Left lung (tissue), 10 donors: ENCODE data around the gene SEMA6A. TPM values are rescaled to one million over a fixed set of nuclear protein-coding genes. Genes with fewer than 3 reads are reported as not detected.

Source experiments
- ATAC-seq: fragments of 200-7000 bp; cut with Tn5 transposase; one replicate; pipeline ENCODE4 v1.9.1; 2020; ENCODE audit warnings: moderate library complexity
- DNase-seq, 4 donors: peaks; one replicate each; pipeline ENCODE4 v3.0.0-alpha.2; 2013 to 2020
- H3K27ac ChIP-seq, 2 donors: fragments of 200-600 bp; sonication (generic) in 1 of 2; one replicate each; pipeline versions ENCODE4 v1.5.0 to v1.8.0; 2020 to 2021
- H3K27me3 ChIP-seq, 2 donors: fragments of 200-600 bp; sonication (generic) in 1 of 2; one replicate each; pipeline versions ENCODE4 v1.5.0 to v1.8.0; 2020 to 2021
- H3K36me3 ChIP-seq, 2 donors: fragments of 200-600 bp; sonication (generic) in 1 of 2; one replicate each; pipeline versions ENCODE4 v1.5.0 to v1.8.0; 2020 to 2021
- H3K4me1 ChIP-seq, 2 donors: fragments of 200-600 bp; one replicate each; pipeline ENCODE4 v1.8.0; 2021
- H3K4me3 ChIP-seq, 2 donors: fragments of 200-600 bp; sonication (generic) in 1 of 2; one replicate each; pipeline versions ENCODE4 v1.5.0 to v1.8.0; 2020 to 2021; ENCODE audit warnings: mild to moderate bottlenecking in 1 of 2
- H3K9me3 ChIP-seq, 2 donors: fragments of 200-600 bp; sonication (generic) in 1 of 2; one replicate each; pipeline versions ENCODE4 v1.5.0 to v1.8.0; 2020 to 2021
- CTCF ChIP-seq, 2 donors: fragments of 200-600 bp; sonication (generic) in 1 of 2; IDR thresholded peaks; one replicate each; pipeline versions ENCODE4 v1.5.0 to v1.8.0; 2021; ENCODE audit warnings: antibody characterized with exemption in 2 of 2
- intact Hi-C, 2 donors: fragments of 100-400 bp; cut with DNase I; formaldehyde crosslinking; loops; one replicate each; pipeline versions ENCODE4 v1.11.2 to v1.14.2; 2022
- polyA plus RNA-seq, 6 donors: library from polyadenylated mRNA; unstranded; fragments of 120-200 nt; gene quantifications; one replicate each; pipeline ENCODE4 v1.2.1, GENCODE V29; 2013; ENCODE audit not compliant: insufficient read length in 6 of 6
- total RNA-seq, 2 donors: library from RNA; stranded (reverse); fragmentation: NEBNext Ultra II Directional; extraction: Animal tissue kit (Norgen Biotek cat#: 25700); gene quantifications; one replicate each; pipeline ENCODE4 v1.2.1, GENCODE V29; 2021
- donor health status: DM: no; HTN: yes; CAD: no.
- donor health status: DM: no; HTN: no; CAD: no.

Gene SEMA6A
- total and polyA plus RNA-seq, 8 donors: 15.3 to 45.8 (median 39.6) TPM

- intact Hi-C loops: no loop called here
- ATAC-seq: no peak
- H3K4me1 ChIP-seq: no peaks in the 10 kb centered on the region
- peaks cover 0 to 8% of the 10 kb centered on the region in 2 donors for H3K9me3 ChIP-seq
- no peak overlapping the region for H3K27ac ChIP-seq
- no peak for TF ChIP-seq CTCF (IDR thresholded peaks at IDR 0.05)
- DNase-seq: no peak
- no peaks in the 10 kb centered on the region for H3K27me3 ChIP-seq
- H3K4me3 ChIP-seq: no peak overlapping the region
- H3K36me3 ChIP-seq: peaks cover 0 to 18% of the 10 kb centered on the region in 2 donors
These were observed 109.2 kb downstream of the SEMA6A start for GRCh38 chr5:116465411-116465810.

- no peak for TF ChIP-seq CTCF (IDR thresholded peaks at IDR 0.05)
- Histone ChIP-seq H3K9me3 (peaks cover 0 to 8% of the 10 kb centered on the region in 2 donors), H3K4me3 (no peak overlapping the region), H3K27ac (no peak overlapping the region), H3K4me1 (no peaks in the 10 kb centered on the region), H3K27me3 (no peaks in the 10 kb centered on the region), H3K36me3 (peaks cover 0 to 18% of the 10 kb centered on the region in 2 donors)
- no peak for DNase-seq
- ATAC-seq: no peak
- intact Hi-C loops: no loop called here
These were observed 110.4 kb downstream of the SEMA6A start for GRCh38 chr5:116464144-116464708.

- Histone ChIP-seq H3K4me1 (no peaks in the 10 kb centered on the region), H3K27me3 (no peaks in the 10 kb centered on the region), H3K36me3 (peaks cover 0 to 13% of the 10 kb centered on the region in 2 donors), H3K4me3 (no peak overlapping the region), H3K27ac (no peak overlapping the region), H3K9me3 (no peaks in the 10 kb centered on the region)
- TF ChIP-seq CTCF (IDR thresholded peaks at IDR 0.05): no peak
- intact Hi-C loops: no loop called here
- no peak for ATAC-seq
- DNase-seq: no peak
These were observed 112.1 kb downstream of the SEMA6A start for GRCh38 chr5:116462500-116462899.

GRCh38 chr5:116459301-116459700, 115.3 kb downstream of the SEMA6A start:
- H3K4me1 ChIP-seq: peaks cover 0 to 11% of the 10 kb centered on the region in 2 donors
- no peaks in the 10 kb centered on the region for H3K27me3 ChIP-seq
- H3K9me3 ChIP-seq: no peaks in the 10 kb centered on the region
- ATAC-seq: no peak
- TF ChIP-seq CTCF (IDR thresholded peaks at IDR 0.05): no peak
- DNase-seq: no peak
- H3K4me3 ChIP-seq: no peak overlapping the region
- intact Hi-C loops: no loop called here
- no peak overlapping the region for H3K27ac ChIP-seq
- H3K36me3 ChIP-seq: no peaks in the 10 kb centered on the region

- H3K9me3 ChIP-seq: no peaks in the 10 kb centered on the region
- intact Hi-C loops: no loop called here
- ATAC-seq: no peak
- no peak overlapping the region for H3K27ac ChIP-seq
- no peak for TF ChIP-seq CTCF (IDR thresholded peaks at IDR 0.05)
- H3K36me3 ChIP-seq: no peaks in the 10 kb centered on the region
- DNase-seq: no peak
- H3K27me3 ChIP-seq: no peaks in the 10 kb centered on the region
- peaks cover 0 to 15% of the 10 kb centered on the region in 2 donors for H3K4me1 ChIP-seq
- H3K4me3 ChIP-seq: no peak overlapping the region
These were observed 117.6 kb downstream of the SEMA6A start for GRCh38 chr5:116457062-116457461.
